GM04503 (cell line): ENCODE measurements around the gene NUDCD3.

Source experiments
- DNase-seq: peaks from one replicate; pipeline ENCODE4 v3.0.0-alpha.2; 2012; ENCODE audit warnings: low read depth

The NUDCD3 gene

GRCh38 chr7:44398953-44399574, 91.4 kb downstream of the NUDCD3 start:
- no peak for DNase-seq

DNA sequence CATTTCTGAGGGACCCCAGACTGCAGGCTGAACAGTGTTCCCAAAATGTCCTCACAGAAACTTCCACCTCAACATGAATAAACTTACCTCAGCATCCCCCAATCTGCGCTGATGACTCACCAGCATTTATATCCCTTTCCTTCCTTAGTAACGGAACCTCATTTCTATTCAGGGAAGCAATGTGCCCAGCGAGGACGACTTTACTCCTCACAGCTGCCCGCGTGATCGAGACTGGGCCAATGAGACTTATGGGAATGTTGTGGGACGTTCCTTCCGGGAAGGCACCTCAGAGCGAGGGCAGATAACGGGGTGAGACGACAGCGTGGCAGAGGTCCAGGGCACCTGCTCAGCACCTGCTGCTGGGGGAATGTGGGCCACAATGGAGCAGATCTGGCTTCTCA, 91.9 kb downstream of the NUDCD3 start:
- DNase-seq = no peak

- no peak for DNase-seq
Measured at GRCh38 chr7:44396931-44397545, 93.4 kb downstream of the NUDCD3 start.

DNA sequence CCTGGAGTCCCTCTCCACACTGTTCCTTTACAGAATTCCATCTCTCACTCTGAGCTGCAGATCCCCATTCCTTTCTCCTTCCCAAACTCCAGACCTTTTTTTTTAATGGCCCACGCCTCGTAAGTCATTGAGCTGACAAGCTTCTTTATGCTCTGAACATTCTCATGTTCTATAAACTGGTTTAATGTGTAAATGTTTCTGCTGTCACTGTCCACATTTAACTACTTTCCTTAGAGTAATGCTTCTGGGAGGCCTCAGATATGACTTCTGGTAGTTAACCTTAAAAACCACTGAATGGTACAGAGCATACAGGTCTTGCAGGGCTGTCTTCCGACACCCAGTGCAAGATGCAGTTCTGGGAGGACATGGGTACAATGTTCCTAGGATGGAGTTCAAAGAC, 94.0 kb downstream of the NUDCD3 start:
- DNase-seq = no peak

DNA sequence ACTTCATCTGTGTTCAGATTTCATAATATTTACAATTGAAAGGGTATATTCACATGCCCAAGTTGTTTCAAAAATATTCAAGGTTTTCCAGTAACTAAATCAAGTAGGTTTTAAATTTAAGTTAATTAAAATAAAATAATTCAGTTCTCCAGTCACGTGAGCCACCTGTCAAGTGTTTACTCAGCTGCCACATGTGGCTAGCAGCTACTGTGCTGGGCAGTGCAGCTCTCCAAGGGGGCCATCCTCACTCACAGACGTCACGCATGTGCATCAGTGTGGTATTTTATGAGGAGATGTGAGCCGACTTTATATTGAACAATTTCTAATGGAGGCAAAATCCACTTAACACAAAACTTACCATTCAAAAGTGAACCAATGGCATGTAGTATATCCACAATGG, 95.4 kb downstream of the NUDCD3 start:
- DNase-seq = no peak

GRCh38 chr7:44394636-44395035, 95.8 kb downstream of the NUDCD3 start:
- DNase-seq = no peak

- no peak for DNase-seq
Measured at GRCh38 chr7:44394112-44394447, 96.4 kb downstream of the NUDCD3 start.

DNA sequence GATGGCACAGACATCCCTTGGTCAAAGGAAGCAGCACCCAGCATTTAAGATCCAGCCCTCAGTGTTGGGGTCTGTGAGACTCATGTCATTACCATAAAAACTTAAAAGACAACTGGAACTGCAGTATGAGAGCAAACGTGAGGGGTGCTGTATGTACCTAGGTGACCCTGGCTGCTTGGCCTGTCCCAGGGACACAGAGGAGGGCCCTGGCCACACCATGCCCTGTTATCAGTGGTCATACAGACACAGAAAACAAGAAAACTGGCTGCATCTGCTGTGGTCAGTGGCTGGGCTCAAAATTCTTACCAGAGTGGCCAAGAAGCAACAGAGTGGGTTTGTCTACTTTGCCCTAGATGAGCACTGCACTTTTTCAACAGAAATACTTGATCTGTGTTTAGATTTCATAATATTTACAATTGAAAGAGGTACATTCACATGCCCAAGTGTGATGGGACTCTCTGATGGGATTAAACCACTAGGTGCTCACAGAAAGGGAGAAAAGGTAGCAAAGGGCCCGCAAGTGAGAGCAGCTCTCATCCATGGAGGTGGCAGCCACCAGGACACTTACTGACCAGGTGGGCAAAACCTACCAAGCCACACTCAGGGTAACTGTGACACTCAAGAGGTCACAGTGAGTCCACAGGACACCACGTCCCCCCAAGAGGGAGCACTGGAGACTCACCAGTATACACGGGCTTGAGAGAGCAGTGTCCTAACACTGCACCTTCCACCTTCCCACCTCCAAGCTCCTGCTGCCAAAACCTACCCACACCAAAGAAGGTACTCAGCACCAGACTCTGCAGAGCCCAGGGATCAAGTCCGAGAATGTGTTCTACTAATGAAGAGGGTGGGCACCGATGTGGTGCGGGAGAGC, 97.0 kb downstream of the NUDCD3 start:
- DNase-seq = no peak

- DNase-seq = no peak
Measured at GRCh38 chr7:44392618-44393010, 97.8 kb downstream of the NUDCD3 start.

DNA sequence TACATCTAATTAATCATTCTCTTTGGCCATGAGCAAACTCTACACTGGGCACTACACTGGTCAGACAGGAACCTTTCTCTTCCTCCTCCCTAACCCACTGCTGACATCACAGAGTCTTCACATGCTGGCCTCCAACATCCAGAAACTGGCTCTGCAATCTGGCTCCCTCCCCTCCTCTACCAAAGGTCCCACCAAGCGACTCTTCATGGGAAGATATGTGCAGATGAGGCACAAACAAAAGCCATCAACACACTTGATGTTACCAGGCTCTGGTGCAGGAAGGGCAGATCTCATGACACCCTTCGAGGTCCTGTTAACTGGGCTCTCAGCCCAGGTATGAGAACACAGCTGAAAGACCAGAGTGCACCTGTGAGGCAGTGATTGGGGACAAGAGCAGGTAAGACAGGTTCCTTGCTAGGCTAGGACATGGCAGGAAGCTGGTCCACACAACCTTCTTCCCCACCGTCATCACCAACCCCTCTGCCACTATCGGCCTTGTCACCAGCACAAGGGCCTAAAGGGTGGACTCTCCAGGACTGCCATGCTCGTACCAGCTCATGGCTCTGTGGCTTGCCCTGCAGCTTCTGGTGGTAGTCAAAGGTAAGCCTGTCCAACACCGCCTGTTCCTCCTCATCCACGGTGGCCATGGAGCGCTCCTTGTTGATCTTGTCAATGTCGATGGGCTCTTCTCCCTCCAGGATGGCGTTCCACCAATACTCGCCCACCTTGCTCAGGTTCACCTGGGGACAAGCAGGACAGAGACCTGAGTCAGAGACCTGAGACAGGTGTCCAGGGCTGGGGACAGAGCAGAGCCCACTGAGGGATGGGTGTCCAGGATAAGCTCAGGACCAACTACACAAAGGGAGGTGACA, 98.5 kb downstream of the NUDCD3 start:
- DNase-seq = no peak

DNA sequence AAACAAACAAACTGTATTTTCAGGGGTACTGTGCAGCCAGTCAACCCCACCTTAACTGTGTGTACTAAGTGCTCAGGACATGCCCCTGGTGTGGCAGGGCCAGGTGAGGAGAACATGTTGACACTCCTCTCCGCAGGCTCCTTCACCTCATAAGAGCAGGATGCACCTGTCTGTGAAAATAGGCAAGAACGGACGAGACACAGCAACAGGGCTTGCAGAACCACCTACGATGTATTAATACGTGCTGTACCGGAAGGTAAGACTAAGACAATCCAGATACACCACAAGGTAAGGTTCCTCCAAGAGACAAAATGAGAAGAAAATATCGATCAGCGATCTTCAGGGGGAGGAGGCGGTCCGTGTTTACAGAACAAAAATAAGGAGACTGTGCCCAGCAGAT, 99.3 kb downstream of the NUDCD3 start:
- no peak for DNase-seq

DNA sequence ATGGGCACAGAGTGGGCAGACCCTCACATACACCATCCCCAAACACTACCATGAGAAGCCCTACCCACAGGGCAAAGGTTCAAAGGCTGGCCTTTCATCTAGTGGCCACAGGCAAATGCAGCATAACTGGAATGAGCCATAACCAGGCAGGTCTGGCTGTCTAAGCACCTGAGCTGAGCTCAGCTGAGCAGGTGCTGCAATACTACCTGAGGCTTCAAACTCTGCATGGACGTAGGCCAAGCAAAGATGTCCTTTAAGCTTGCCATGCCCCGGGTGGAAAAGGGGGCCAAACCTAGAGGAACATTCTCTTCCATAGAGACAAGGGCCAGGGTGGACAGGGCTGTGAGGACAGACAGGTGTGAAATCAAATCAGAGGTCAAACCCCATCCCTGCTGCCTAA, 99.8 kb downstream of the NUDCD3 start:
- no peak for DNase-seq

- DNase-seq = no peak
Measured at GRCh38 chr7:44388089-44388970, 102.1 kb downstream of the NUDCD3 start.

DNA sequence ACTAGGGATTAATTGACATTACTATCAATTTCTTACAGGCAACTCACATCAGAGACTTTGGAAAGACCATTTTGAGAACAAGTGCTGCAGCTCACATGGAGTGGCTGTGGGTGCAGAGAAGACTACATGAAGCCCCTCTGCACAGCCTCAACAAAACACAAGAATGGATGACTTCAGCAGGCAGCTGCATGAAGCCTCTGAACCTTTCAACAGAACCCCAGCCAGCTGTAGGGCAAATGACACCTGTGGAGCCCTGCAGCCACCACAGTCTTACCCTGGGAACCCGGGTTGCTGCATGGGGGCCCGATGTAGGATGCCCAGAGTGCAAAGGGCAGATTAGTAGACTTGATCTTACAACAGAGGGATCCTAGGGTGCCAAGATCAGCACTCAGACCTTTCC, 103.1 kb downstream of the NUDCD3 start:
- no peak for DNase-seq

DNA sequence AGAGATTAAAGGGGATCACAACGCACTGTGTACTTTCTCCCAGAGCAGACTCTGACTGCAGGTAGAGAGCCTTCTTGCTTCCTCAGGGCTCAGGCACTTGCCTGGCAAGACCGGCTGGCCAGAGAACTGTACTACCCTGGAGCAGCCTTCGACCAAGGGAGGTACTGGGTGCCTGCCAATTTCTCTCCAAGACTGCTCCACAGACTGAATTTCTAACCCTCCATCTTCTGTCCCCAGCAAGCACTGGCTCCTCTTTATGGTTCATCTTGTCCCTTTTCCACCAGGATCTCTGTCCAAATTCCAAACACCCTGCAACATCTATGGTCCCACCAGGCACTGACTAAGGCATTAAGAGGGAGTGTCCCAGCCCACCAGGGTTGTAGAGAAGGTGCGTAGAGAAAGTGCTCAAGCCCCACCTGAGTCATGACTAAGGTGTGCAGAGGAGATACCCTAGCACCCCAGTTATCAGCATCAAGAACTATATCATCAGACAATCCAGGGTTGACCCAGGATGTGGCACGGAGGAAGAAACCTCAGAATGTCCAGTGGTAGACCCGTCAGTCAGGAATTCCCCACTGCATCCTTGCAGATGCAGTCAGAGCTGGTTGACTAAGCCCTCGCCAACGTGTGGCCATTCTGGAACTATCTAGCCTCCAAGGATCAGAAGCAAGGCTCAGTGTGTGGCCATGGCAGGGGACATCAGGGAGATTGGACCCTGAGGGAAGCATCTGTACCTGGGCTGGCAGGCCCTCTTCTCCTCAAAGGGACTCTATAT, 104.1 kb downstream of the NUDCD3 start:
- no peak for DNase-seq

DNA sequence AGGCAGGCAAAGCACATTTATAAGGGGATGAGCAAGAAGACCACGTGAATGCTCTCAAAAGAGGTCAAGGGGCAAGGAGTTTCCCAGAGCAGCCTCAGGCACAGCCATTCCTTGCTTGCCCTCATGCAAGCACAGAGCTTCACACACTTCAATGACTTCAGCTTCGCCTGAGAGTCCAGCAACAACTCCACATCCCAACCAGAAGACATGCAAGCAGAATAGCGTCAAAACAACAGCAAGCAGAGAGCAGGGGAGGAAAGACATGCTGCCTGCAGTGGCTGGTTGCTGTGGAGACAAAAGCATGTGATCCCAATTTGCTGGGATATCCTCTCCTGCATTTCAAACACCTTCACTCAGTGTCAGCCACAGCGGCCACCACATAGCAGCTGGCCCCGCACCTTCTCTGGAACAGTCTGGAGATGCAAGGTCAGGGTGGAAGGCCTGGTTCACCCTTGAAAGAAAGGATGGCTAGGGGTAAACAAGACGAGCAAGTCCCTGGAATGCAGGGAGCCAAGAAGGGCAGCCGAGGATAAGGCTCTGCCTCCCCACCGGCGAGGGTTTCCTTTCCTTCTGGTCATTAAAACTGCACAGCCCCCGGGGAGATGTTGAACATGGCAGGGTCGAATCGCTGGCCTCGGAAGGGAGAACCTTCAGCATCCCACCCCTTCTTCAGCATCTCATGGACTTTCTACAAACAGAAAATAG, 104.9 kb downstream of the NUDCD3 start:
- DNase-seq = no peak

DNA sequence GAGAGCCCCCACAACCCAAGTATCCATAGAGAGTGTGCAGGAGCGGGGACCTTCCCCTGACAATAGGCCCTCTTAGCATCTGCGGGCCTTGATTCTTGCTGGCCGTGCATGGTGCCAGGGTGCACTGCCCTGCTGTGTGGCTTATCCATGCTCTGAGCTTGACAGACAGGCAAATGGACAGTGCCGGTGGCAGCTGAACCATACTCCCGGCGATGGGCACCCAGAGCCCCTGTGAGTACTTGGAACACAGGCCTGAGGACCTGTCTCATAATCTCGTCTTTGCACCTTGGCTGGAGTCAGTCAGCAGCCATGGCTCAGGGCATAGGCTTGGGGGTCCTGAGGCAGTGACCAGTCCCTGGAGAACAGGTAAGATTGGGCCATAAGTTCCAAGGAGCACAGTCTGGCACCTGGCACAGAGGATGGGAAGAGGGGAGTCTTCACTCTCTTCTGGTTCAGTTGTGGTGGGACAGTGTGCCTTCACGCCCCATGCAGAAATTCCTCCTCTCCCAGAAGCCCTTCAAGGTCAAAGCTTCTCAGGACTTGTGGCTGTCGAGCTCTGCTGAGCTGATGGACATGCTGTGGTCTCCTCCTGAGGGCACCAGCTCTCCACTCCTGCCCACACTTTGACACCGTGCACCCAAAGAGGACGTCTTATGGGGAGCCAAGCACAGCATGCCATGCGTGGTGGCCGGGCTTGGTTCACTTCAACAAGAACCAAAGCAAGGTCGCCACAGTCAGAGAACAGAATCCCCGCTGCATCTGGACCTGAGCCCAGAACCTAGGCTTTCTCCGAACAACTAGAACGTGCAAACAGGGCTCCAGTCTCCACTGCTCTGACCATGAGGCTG, 105.6 kb downstream of the NUDCD3 start:
- no peak for DNase-seq

GRCh38 chr7:44383566-44383965, 106.9 kb downstream of the NUDCD3 start:
- peak; percentile 63 for DNase-seq
